Measurements from ENCODE around the gene UGT8.
A peak's percentile ranks its signal among the peaks of the same experiment; 100 is the strongest.

Gene UGT8

GRCh38 chr4:114694770-114695169 is 96.2 kb downstream of the UGT8 start:
- in situ Hi-C loops (cut with MboI; ENCODE audit: low pct_unique_long_range_greater_than_20kb, low sequenced_read_pairs, unreplicated experiment) = loop anchor here (10.0 to 25.0 kb wide), 2 partner anchors 300 to 732 kb away; no protein-coding TSS in a partner anchor
- DNase-seq (ENCODE audit: low spot score) = no peak
- TF ChIP-seq, protein P1, sequence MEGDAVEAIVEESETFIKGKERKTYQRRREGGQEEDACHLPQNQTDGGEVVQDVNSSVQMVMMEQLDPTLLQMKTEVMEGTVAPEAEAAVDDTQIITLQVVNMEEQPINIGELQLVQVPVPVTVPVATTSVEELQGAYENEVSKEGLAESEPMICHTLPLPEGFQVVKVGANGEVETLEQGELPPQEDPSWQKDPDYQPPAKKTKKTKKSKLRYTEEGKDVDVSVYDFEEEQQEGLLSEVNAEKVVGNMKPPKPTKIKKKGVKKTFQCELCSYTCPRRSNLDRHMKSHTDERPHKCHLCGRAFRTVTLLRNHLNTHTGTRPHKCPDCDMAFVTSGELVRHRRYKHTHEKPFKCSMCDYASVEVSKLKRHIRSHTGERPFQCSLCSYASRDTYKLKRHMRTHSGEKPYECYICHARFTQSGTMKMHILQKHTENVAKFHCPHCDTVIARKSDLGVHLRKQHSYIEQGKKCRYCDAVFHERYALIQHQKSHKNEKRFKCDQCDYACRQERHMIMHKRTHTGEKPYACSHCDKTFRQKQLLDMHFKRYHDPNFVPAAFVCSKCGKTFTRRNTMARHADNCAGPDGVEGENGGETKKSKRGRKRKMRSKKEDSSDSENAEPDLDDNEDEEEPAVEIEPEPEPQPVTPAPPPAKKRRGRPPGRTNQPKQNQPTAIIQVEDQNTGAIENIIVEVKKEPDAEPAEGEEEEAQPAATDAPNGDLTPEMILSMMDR (IDR thresholded peaks at IDR 0.05; ENCODE audit: extremely low read depth, insufficient read depth, missing control alignments) = peak; percentile 54

DNA sequence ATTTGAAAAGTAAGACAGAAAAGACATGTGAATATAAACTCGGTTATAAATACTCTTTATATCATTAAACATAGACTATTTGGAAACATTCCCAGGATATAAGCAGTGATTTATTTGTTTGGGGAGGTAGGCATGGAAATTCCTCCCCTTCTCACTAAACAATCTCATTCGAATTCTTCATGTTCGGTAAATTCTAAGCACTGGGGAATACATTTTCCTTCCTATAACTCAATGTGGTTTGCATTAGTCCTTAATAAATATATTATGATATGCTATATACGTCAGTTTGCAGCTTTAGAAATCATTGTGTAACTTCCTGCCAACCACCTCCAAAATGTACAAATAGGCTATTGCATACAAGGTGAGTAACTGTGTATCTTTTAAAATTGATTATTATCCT is 99.6 kb downstream of the UGT8 start:
- no peak for DNase-seq (ENCODE audit: low spot score)
- TF ChIP-seq, protein P1 (IDR thresholded peaks at IDR 0.05; ENCODE audit: extremely low read depth, insufficient read depth, missing control alignments) = no peak
- in situ Hi-C loops (cut with MboI; ENCODE audit: low pct_unique_long_range_greater_than_20kb, low sequenced_read_pairs, unreplicated experiment) = loop anchor here (10.0 to 25.0 kb wide), 2 partner anchors 303 to 736 kb away; no protein-coding TSS in a partner anchor

GRCh38 chr4:114701491-114701890 is 102.9 kb downstream of the UGT8 start:
- TF ChIP-seq, protein P1 (IDR thresholded peaks at IDR 0.05; ENCODE audit: extremely low read depth, insufficient read depth, missing control alignments) = no peak
- no peak for DNase-seq (ENCODE audit: low spot score)
- in situ Hi-C loops (cut with MboI; ENCODE audit: low pct_unique_long_range_greater_than_20kb, low sequenced_read_pairs, unreplicated experiment) = no loop called here

DNA sequence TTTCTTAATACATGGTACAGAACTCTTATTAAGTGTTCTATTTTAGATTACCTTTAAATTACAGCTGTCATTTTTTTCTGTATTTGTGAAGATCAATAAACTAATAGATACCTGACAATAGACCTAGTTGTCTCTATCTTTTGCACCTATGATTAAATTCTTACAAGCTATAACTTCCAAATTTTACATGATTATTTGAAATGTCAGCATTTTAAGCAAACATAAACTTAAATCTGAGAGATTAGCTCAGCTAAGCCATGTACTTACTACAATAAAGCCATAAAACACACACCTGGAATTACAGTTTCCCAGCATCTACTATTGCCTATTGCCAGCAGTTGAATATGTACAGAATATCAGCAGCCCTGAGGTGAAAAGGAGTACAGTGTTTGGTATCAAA is 118.8 kb downstream of the UGT8 start:
- no peak for DNase-seq (ENCODE audit: low spot score)
- TF ChIP-seq, protein P1 (IDR thresholded peaks at IDR 0.05; ENCODE audit: extremely low read depth, insufficient read depth, missing control alignments) = no peak
- in situ Hi-C loops (cut with MboI; ENCODE audit: low pct_unique_long_range_greater_than_20kb, low sequenced_read_pairs, unreplicated experiment) = no loop called here

- DNase-seq (ENCODE audit: low spot score) = no peak
- in situ Hi-C loops (cut with MboI; ENCODE audit: low pct_unique_long_range_greater_than_20kb, low sequenced_read_pairs, unreplicated experiment) = no loop called here
- TF ChIP-seq, protein P1 (IDR thresholded peaks at IDR 0.05; ENCODE audit: extremely low read depth, insufficient read depth, missing control alignments) = no peak
Measured at GRCh38 chr4:114725066-114725465, 126.5 kb downstream of the UGT8 start.

- DNase-seq (ENCODE audit: low spot score) = no peak
- TF ChIP-seq, protein P1 (IDR thresholded peaks at IDR 0.05; ENCODE audit: extremely low read depth, insufficient read depth, missing control alignments) = no peak
- in situ Hi-C loops (cut with MboI; ENCODE audit: low pct_unique_long_range_greater_than_20kb, low sequenced_read_pairs, unreplicated experiment) = no loop called here
Measured at GRCh38 chr4:114727461-114727860, 128.9 kb downstream of the UGT8 start.

Measured in GM13977 (cell line).